Loucy (cell line): ENCODE measurements around the gene FOXJ2.
"Not testable (repeated sequence)": the region's sequence is repeated elsewhere in the genome, so short reads cannot be mapped to it uniquely, and the experiment has no call there.

ENCODE experiments used
- EZH2phosphoT487 ChIP-seq: fragments of 200-600 bp; IDR thresholded peaks from 2 replicates; pipeline ENCODE4 v1.6.1; 2018; ENCODE audit warnings: antibody characterized with exemption, mild to moderate bottlenecking, moderate library complexity, borderline replicate concordance
- TF ChIP-seq, protein P1 (sequence below): fragments of 200-600 bp; sonication (generic); conservative IDR thresholded peaks from 2 replicates; pipeline ENCODE4 v1.5.1; 2014; ENCODE audit warnings: mild to moderate bottlenecking, antibody characterized with exemption, low read length

DNA sequence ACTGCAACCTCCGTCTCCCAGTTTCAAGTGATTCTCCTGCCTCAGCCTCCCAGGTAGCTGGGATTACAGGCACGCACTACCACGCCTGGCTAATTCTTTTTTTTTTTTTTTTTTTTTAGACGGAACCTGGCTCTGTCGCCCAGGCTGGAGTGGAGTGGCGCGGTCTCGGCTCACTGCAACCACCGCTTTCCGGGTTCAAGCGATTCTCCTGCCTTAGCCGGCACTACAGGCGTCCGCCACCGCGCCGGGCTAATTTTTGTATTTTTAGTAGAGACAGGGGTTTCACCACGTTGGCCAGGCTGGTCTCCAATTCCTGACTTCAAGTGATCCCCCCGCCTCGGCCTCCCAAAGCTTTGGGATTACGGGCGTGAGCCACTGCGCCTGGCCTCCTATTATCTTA lies 1.5 kb upstream of the FOXJ2 start:
- TF ChIP-seq, protein P1, sequence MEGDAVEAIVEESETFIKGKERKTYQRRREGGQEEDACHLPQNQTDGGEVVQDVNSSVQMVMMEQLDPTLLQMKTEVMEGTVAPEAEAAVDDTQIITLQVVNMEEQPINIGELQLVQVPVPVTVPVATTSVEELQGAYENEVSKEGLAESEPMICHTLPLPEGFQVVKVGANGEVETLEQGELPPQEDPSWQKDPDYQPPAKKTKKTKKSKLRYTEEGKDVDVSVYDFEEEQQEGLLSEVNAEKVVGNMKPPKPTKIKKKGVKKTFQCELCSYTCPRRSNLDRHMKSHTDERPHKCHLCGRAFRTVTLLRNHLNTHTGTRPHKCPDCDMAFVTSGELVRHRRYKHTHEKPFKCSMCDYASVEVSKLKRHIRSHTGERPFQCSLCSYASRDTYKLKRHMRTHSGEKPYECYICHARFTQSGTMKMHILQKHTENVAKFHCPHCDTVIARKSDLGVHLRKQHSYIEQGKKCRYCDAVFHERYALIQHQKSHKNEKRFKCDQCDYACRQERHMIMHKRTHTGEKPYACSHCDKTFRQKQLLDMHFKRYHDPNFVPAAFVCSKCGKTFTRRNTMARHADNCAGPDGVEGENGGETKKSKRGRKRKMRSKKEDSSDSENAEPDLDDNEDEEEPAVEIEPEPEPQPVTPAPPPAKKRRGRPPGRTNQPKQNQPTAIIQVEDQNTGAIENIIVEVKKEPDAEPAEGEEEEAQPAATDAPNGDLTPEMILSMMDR: not testable (repeated sequence)
- TF ChIP-seq EZH2phosphoT487: not testable (repeated sequence)
